ENCODE results near the gene FAAH2.
"Not testable (repeated sequence)": the region's sequence is repeated elsewhere in the genome, so short reads cannot be mapped to it uniquely, and the experiment has no call there.

FAAH2 gene

DNA sequence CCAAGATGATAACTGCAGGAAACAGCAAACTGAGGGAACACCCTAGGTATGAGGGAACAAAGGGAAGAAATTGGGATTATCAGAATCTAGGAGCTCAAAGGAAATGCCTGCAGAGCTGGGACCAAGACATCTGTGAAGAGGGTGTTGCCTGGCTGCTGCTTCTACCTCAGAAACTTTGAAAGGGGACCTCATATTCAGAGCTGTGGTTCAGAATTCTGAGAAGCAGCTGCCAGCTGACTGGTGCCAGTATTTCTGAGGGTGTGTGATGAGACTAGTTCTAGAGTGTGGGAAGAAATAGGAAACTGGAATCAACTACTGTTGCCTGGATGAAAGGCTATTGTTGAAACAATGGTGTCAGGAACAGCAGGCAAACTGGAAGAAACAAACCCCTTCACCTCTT lies 8.5 kb downstream of the FAAH2 start:
- Histone ChIP-seq H3K27me3 (ENCODE audit: control insufficient read depth, insufficient read depth, low read length) (no peaks in the 10 kb centered on the region), H3K4me1 (ENCODE audit: control insufficient read depth, insufficient read depth, low read length) (no peaks in the 10 kb centered on the region), H3K9me3 (ENCODE audit: control insufficient read depth, insufficient read depth, low read length) (peaks cover 35% of the 10 kb centered on the region), H3K27ac (ENCODE audit: low read depth, low read length) (no peak overlapping the region), H3K9ac (ENCODE audit: low read depth, low read length) (no peak overlapping the region), H3K36me3 (ENCODE audit: control insufficient read depth, insufficient read depth, low read length) (peaks cover 5% of the 10 kb centered on the region; the same call in 1 of the 2 replicates), H3K4me3 (ENCODE audit: low read depth, low read length) (no peak overlapping the region; the same call in 1 of the 2 replicates)

DNA sequence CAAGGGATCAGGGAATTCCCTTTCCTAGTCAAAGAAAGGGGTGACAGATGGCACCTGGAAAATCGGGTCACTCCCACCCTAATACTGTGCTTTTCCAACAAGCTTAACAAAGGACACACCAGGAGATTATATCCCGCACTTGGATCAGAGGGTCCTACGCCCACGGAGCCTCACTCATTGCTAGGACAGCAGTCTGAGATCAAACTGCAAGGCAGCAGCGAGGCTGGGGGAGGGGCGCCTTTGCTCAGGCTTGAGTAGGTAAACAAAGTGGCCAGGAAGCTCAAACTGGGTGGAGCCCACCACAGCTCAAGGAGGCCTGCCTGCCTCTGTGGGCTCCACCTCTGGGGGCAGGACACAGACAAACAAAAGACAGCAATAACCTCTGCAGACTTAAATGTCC lies 9.2 kb downstream of the FAAH2 start:
- H3K27me3 ChIP-seq (ENCODE audit: control insufficient read depth, insufficient read depth, low read length); H3K27ac ChIP-seq (ENCODE audit: low read depth, low read length); H3K4me3 ChIP-seq (ENCODE audit: low read depth, low read length); H3K36me3 ChIP-seq (ENCODE audit: control insufficient read depth, insufficient read depth, low read length); H3K9ac ChIP-seq (ENCODE audit: low read depth, low read length); H3K4me1 ChIP-seq (ENCODE audit: control insufficient read depth, insufficient read depth, low read length): not testable (repeated sequence)
- peaks cover 35% of the 10 kb centered on the region for H3K9me3 ChIP-seq (ENCODE audit: control insufficient read depth, insufficient read depth, low read length)

DNA sequence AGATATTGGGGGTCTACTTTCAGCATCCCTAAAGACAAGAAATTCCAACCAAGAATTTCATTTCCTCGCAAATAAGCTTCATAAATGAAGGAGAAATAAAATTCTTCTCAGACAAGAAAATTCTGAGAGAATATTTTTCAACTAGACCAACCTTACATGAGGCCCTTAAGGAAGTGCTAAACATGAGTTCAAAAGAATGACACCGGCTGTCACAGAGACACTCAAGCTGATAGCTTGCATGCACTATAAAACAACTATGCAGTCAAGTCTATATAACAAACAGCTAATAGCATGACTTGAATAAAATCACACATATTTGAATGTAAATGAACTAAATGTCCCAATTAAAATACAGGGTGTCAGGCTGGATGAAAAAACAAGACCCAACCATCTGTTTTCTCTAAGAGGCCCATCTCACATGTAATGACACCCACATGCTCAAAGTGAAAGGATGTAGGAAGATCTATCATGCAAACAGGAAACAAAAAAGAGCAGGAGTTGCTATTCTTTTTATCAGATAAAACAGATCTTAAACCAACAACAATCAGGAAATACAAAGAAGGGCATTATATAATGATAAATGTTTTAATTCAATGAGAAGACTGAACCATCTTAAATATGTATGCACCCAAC lies 27.2 kb downstream of the FAAH2 start:
- no peak overlapping the region for H3K27ac ChIP-seq (ENCODE audit: low read depth, low read length)
- H3K27me3 ChIP-seq (ENCODE audit: control insufficient read depth, insufficient read depth, low read length), result no peaks in the 10 kb centered on the region
- H3K9ac ChIP-seq (ENCODE audit: low read depth, low read length), result no peak overlapping the region
- H3K4me1 ChIP-seq (ENCODE audit: control insufficient read depth, insufficient read depth, low read length), result no peaks in the 10 kb centered on the region
- H3K9me3 ChIP-seq (ENCODE audit: control insufficient read depth, insufficient read depth, low read length), result peaks cover 63% of the 10 kb centered on the region
- H3K36me3 ChIP-seq (ENCODE audit: control insufficient read depth, insufficient read depth, low read length), result peaks cover 3% of the 10 kb centered on the region; the same call in 1 of the 2 replicates
- no peak overlapping the region for H3K4me3 ChIP-seq (ENCODE audit: low read depth, low read length)

DNA sequence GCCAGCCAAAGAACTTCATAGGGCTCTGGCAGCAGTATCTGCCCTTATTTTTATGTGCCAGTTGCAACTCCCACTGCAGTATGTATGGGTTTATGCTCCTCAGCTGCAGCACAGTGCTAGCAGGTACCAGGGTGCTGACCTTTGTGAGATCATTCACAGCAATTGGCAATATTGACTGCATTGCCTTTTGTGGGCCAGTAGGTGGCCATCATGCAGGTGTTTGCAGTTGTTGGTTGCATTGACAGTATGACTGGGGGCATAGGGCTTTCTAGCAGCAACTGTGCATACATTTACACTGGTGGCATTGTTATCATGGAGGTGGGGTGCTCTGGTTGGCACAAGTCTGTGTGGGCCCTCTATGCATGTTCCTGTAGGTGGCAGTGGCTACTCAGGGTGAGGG lies 42.5 kb downstream of the FAAH2 start:
- no peak overlapping the region for H3K4me3 ChIP-seq (ENCODE audit: low read depth, low read length)
- H3K36me3 ChIP-seq (ENCODE audit: control insufficient read depth, insufficient read depth, low read length), result no peaks in the 10 kb centered on the region
- H3K9me3 ChIP-seq (ENCODE audit: control insufficient read depth, insufficient read depth, low read length), result peaks cover 40% of the 10 kb centered on the region
- no peaks in the 10 kb centered on the region for H3K27me3 ChIP-seq (ENCODE audit: control insufficient read depth, insufficient read depth, low read length)
- H3K9ac ChIP-seq (ENCODE audit: low read depth, low read length), result no peak overlapping the region
- no peaks in the 10 kb centered on the region for H3K4me1 ChIP-seq (ENCODE audit: control insufficient read depth, insufficient read depth, low read length)
- H3K27ac ChIP-seq (ENCODE audit: low read depth, low read length), result no peak overlapping the region

DNA sequence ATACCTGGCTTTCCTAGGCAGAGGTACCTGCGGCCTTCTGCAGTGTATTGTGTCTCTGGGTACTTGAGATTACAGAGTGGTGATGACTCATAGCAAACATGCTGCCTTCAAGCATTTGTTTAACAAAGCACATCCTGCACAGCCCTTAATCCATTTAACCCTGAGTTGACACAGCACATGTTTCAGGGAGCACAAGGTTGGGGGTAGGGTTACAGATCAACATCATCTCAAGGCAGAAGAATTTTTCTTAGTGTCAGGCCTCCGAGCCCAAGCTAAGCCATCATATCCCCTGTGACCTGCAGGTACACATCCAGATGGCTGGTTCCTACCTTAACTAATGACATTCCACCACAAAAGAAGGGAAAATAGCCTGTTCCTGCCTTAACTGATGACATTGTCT lies 49.3 kb downstream of the FAAH2 start:
- H3K27ac ChIP-seq (ENCODE audit: low read depth, low read length), result peak overlapping the region; percentile 76
- H3K36me3 ChIP-seq (ENCODE audit: control insufficient read depth, insufficient read depth, low read length); H3K27me3 ChIP-seq (ENCODE audit: control insufficient read depth, insufficient read depth, low read length); H3K4me3 ChIP-seq (ENCODE audit: low read depth, low read length); H3K9ac ChIP-seq (ENCODE audit: low read depth, low read length); H3K4me1 ChIP-seq (ENCODE audit: control insufficient read depth, insufficient read depth, low read length): not testable (repeated sequence)
- peaks cover 30% of the 10 kb centered on the region for H3K9me3 ChIP-seq (ENCODE audit: control insufficient read depth, insufficient read depth, low read length)

DNA sequence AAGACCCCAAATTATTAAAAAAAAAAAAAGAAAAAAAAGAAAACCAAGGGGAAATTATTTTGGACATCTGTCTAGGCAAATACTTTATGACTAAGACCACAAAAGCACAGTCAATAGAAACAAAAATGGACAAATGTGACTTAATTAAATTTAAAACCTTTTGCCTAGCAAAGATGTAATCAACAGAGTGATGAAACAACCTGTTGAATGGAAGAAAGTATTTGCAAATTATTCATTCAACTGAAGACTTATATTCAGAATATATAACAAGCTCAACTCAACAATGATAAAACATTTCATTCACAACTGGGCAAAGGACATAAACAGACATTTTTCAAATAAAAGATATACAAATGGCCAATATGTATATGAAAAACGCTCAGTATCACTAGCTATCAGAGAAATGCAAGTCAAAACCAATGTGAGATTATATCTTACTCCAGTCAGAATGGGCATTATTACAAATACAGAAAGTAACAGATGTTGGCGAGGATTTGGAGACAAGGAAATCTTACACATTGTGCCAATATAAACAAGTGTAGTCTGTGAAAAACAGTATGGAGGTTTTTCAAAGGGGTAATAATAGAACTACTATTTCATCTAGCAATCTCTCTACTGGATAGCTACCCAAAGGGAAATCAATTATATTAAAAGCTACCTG lies 67.1 kb downstream of the FAAH2 start:
- no peaks in the 10 kb centered on the region for H3K27me3 ChIP-seq (ENCODE audit: control insufficient read depth, insufficient read depth, low read length)
- no peak overlapping the region for H3K4me3 ChIP-seq (ENCODE audit: low read depth, low read length)
- peaks cover 22% of the 10 kb centered on the region; the same call in 1 of the 2 replicates for H3K9me3 ChIP-seq (ENCODE audit: control insufficient read depth, insufficient read depth, low read length)
- H3K36me3 ChIP-seq (ENCODE audit: control insufficient read depth, insufficient read depth, low read length), result no peaks in the 10 kb centered on the region
- no peaks in the 10 kb centered on the region for H3K4me1 ChIP-seq (ENCODE audit: control insufficient read depth, insufficient read depth, low read length)
- H3K27ac ChIP-seq (ENCODE audit: low read depth, low read length), result no peak overlapping the region
- H3K9ac ChIP-seq (ENCODE audit: low read depth, low read length), result no peak overlapping the region

DNA sequence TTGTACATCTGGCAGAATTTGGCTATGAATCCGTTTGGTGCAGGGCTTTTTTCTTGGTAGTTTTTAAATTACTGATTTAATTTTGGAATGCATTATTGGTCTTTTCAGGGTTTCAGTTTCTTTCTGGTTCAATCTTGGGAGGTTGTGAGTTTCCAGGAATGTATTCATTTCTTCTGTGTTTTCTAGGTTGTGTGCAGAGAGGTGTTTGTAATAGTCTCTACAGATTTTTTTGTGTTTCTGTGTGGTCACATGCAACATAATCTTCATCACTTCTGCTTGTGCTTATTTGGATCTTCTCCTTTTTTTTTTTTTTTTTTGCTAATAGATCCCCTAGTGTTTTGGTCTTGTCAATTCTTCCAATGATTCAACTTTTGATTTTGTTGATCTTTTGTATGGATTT lies 77.6 kb downstream of the FAAH2 start:
- no peaks in the 10 kb centered on the region for H3K4me1 ChIP-seq (ENCODE audit: control insufficient read depth, insufficient read depth, low read length)

DNA sequence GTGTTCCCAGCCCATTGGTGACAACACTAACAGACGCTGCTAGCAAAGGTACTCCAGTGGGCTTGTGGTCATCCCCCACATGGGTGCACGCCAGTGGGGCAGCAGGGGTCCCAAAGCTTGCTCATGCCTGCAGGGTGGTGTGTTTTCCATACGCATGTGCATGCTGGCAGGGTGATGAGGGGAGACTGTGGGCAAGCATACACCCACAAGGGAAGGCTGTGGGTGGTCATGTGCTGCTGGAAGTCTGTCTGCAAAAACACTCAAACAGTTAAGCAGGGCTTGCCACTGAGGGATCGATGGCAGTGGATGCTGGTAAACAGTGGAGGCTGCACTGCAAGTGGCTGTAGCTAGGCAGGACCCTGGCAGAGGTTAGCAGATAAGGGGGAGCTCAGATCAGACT lies 79.9 kb downstream of the FAAH2 start:
- Histone ChIP-seq H3K9me3 (ENCODE audit: control insufficient read depth, insufficient read depth, low read length) (peaks cover 32% of the 10 kb centered on the region), H3K4me1 (ENCODE audit: control insufficient read depth, insufficient read depth, low read length) (no peaks in the 10 kb centered on the region), H3K27me3 (ENCODE audit: control insufficient read depth, insufficient read depth, low read length) (no peaks in the 10 kb centered on the region), H3K36me3 (ENCODE audit: control insufficient read depth, insufficient read depth, low read length) (no peaks in the 10 kb centered on the region), H3K9ac (ENCODE audit: low read depth, low read length) (no peak overlapping the region), H3K27ac (ENCODE audit: low read depth, low read length) (no peak overlapping the region), H3K4me3 (ENCODE audit: low read depth, low read length) (no peak overlapping the region)

More for the DNA sequence above, 77.6 kb downstream of the FAAH2 start:
- Histone ChIP-seq H3K4me3 (ENCODE audit: low read depth, low read length) (no peak overlapping the region), H3K36me3 (ENCODE audit: control insufficient read depth, insufficient read depth, low read length) (no peaks in the 10 kb centered on the region), H3K9ac (ENCODE audit: low read depth, low read length) (no peak overlapping the region), H3K27me3 (ENCODE audit: control insufficient read depth, insufficient read depth, low read length) (no peaks in the 10 kb centered on the region), H3K9me3 (ENCODE audit: control insufficient read depth, insufficient read depth, low read length) (peaks cover 29% of the 10 kb centered on the region), H3K27ac (ENCODE audit: low read depth, low read length) (no peak overlapping the region)

DNA sequence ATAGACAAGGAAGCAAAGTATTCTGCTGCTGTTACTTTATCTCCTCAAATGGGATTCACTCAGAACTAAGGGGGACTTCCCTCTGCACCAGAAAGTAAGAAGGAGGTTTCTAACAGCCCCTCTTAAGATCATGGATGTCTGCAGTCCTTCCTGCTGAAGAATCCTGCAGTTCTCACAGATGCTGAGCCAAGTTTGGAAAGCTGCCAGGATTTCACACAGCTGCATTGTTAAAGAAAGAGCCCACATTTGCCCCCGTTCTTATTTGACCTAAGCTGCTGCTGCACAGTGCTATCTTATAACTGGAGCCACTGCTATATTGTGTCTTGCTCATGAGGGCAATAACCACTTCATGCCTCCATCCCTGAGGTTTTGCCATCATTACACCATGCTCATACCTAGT lies 81.1 kb downstream of the FAAH2 start:
- no peaks in the 10 kb centered on the region for H3K27me3 ChIP-seq (ENCODE audit: control insufficient read depth, insufficient read depth, low read length)
- H3K9me3 ChIP-seq (ENCODE audit: control insufficient read depth, insufficient read depth, low read length), result peaks cover 31% of the 10 kb centered on the region
- H3K36me3 ChIP-seq (ENCODE audit: control insufficient read depth, insufficient read depth, low read length), result no peaks in the 10 kb centered on the region
- no peaks in the 10 kb centered on the region for H3K4me1 ChIP-seq (ENCODE audit: control insufficient read depth, insufficient read depth, low read length)
- H3K27ac ChIP-seq (ENCODE audit: low read depth, low read length), result no peak overlapping the region
- no peak overlapping the region for H3K4me3 ChIP-seq (ENCODE audit: low read depth, low read length)
- no peak overlapping the region for H3K9ac ChIP-seq (ENCODE audit: low read depth, low read length)

DNA sequence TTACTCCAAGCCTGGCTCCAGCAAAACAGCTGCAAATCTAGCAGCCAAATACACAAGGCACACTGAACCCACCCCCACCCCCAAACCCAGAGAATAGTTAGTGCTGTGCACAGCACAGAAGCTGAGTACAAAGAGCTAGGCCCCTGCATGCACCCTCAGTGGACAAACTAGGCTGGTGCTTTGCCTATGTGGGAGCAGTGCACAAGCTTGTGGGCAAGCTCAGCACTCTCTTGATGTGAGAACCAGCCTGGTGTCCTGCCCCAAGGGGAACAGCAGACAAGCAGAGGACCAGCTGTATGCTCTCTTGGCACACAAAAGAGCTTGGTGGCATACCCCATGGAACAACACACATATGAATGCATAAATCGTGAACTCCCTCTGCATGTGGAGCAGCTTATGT lies 81.7 kb downstream of the FAAH2 start:
- Histone ChIP-seq H3K4me1 (ENCODE audit: control insufficient read depth, insufficient read depth, low read length) (no peaks in the 10 kb centered on the region), H3K27me3 (ENCODE audit: control insufficient read depth, insufficient read depth, low read length) (no peaks in the 10 kb centered on the region), H3K9me3 (ENCODE audit: control insufficient read depth, insufficient read depth, low read length) (peaks cover 31% of the 10 kb centered on the region), H3K27ac (ENCODE audit: low read depth, low read length) (no peak overlapping the region), H3K9ac (ENCODE audit: low read depth, low read length) (no peak overlapping the region), H3K4me3 (ENCODE audit: low read depth, low read length) (no peak overlapping the region), H3K36me3 (ENCODE audit: control insufficient read depth, insufficient read depth, low read length) (no peaks in the 10 kb centered on the region)

DNA sequence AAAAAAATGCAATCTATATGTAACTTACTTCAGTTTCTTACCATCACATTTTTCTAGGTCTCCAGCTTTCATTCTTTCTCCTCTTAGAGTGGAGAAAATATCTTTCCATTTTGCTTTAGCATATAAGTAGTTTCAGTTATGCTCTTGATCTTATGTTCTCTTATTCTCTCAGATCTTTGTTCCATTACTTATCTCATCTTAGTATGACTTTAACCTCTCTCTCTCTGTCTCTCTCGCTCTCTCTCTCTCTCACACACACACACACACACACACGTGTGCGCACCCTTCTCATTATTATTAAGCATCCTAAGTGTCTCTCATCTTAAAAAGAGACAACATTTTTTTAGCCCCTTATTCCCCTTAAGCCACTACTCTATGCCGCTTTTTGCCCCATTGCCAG lies 92.8 kb downstream of the FAAH2 start:
- H3K4me3 ChIP-seq (ENCODE audit: low read depth, low read length), result no peak overlapping the region
- H3K36me3 ChIP-seq (ENCODE audit: control insufficient read depth, insufficient read depth, low read length), result no peaks in the 10 kb centered on the region
- H3K27ac ChIP-seq (ENCODE audit: low read depth, low read length), result no peak overlapping the region
- H3K4me1 ChIP-seq (ENCODE audit: control insufficient read depth, insufficient read depth, low read length), result no peaks in the 10 kb centered on the region
- peaks cover 30% of the 10 kb centered on the region for H3K9me3 ChIP-seq (ENCODE audit: control insufficient read depth, insufficient read depth, low read length)
- no peak overlapping the region for H3K9ac ChIP-seq (ENCODE audit: low read depth, low read length)
- H3K27me3 ChIP-seq (ENCODE audit: control insufficient read depth, insufficient read depth, low read length), result no peaks in the 10 kb centered on the region

All from HUES48 (cell line).